GM19023 (cell line): ENCODE measurements around the gene ENTPD3.

ENCODE experiments used
- ATAC-seq: cut with Tn5 transposase; IDR thresholded peaks from one replicate; pipeline ENCODE4 v1.9.1; 2021; ENCODE audit warnings: mild to moderate bottlenecking, moderate library complexity; ENCODE audit not compliant: unreplicated experiment

Gene ENTPD3

GRCh38 chr3:40398346-40398745, 11.4 kb downstream of the ENTPD3 start:
- no peak for ATAC-seq

GRCh38 chr3:40404591-40405198, 17.7 kb downstream of the ENTPD3 start:
- ATAC-seq, result no peak

GRCh38 chr3:40407007-40407406, 20.0 kb downstream of the ENTPD3 start:
- ATAC-seq, result no peak

- no peak for ATAC-seq
Measured at GRCh38 chr3:40407611-40408010, 20.6 kb downstream of the ENTPD3 start.

- no peak for ATAC-seq
Measured at GRCh38 chr3:40414270-40414669, 27.3 kb downstream of the ENTPD3 start.

GRCh38 chr3:40417845-40418543, 31.0 kb downstream of the ENTPD3 start:
- ATAC-seq, result no peak

GRCh38 chr3:40422861-40423260, 35.9 kb downstream of the ENTPD3 start:
- no peak for ATAC-seq

- no peak for ATAC-seq
Measured at GRCh38 chr3:40427045-40427669, 40.2 kb downstream of the ENTPD3 start.

GRCh38 chr3:40432793-40433192, 45.8 kb downstream of the ENTPD3 start:
- no peak for ATAC-seq

- no peak for ATAC-seq
Measured at GRCh38 chr3:40437889-40438288, 50.9 kb downstream of the ENTPD3 start.

GRCh38 chr3:40445062-40445461, 58.1 kb downstream of the ENTPD3 start:
- no peak for ATAC-seq

- no peak for ATAC-seq
Measured at GRCh38 chr3:40445880-40446279, 58.9 kb downstream of the ENTPD3 start.

- ATAC-seq, result no peak
Measured at GRCh38 chr3:40450438-40450837, 63.5 kb downstream of the ENTPD3 start.

- no peak for ATAC-seq
Measured at GRCh38 chr3:40451551-40451950, 64.6 kb downstream of the ENTPD3 start.

- no peak for ATAC-seq
Measured at GRCh38 chr3:40452057-40452456, 65.1 kb downstream of the ENTPD3 start.

GRCh38 chr3:40452562-40452875, 65.5 kb downstream of the ENTPD3 start:
- no peak for ATAC-seq

GRCh38 chr3:40452876-40453730, 66.1 kb downstream of the ENTPD3 start:
- ATAC-seq, result peak; percentile 91

- no peak for ATAC-seq
Measured at GRCh38 chr3:40453933-40454332, 66.9 kb downstream of the ENTPD3 start.

GRCh38 chr3:40455328-40455727, 68.3 kb downstream of the ENTPD3 start:
- no peak for ATAC-seq

GRCh38 chr3:40456279-40456939, 69.4 kb downstream of the ENTPD3 start:
- ATAC-seq, result no peak
